Stimulated activated CD4-positive, alpha-beta T cell treated with anti-CD3 and anti-CD28 coated beads, TNF-alpha, amount 100 ng/mL, for 48 hours (primary cell): ENCODE results near the gene CYP4V2.

Experiments
- DNase-seq, 3 donors: peaks; one replicate each; pipeline ENCODE4 v3.0.0-alpha.2; 2020; ENCODE audit warnings: low read depth in 3 of 3

CYP4V2 gene

GRCh38 chr4:186188107-186188506 is 3.3 kb upstream of the CYP4V2 start:
- no peak for DNase-seq

GRCh38 chr4:186189656-186190055 is 1.7 kb upstream of the CYP4V2 start:
- no peak for DNase-seq

GRCh38 chr4:186190581-186191199 is 677 bp upstream of the CYP4V2 start:
- DNase-seq = peak in 1 of 3 donors; percentile 34

DNA sequence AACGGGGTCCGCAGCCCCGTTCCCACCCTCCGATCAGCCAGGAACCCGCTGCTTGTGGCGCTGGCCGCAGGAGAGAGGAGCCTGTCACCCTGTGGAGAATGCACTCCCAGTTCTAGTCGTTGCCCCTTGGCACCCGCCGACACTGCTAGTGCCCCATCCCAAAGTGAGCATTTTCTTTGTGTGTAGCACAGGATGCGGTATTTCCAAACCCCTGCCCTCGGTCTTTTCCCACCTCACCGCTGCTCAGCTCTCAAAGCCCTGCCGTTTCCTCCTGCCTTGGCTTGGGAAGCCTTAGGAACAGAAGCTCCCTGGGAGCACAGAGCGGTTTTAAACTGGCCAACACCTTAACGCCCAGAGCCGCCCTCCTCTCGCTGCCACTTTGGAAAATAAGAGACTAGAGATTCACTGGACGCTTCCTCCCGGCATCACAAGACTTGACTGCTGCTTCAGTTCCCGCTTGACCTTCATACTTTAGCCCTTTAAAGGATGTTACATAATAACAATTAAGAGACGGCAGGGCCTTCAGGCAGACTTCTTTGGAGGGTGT is 772 bp downstream of the CYP4V2 start:
- DNase-seq = peak in 1 of 3 donors; percentile 23

DNA sequence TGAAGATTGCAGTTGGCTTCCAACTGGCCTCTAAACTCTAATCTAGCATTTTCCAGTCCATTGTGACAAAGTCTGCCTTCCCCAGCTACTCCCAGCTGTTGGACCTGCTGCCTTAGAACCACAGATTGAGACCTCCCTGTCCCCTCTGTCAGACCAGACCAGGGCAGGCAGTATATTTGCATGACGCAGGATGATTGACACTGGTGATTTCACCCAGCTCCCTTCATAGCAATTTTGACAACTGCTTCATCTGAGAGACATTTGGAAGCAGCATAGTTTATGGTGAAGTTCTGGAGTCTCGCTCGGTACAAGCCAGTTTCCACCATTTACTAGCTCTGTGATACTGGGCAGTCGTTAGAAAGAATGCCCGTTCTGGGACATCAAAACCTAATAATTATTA is 2.5 kb downstream of the CYP4V2 start:
- no peak for DNase-seq

GRCh38 chr4:186196063-186196462 is 4.7 kb downstream of the CYP4V2 start:
- DNase-seq = no peak

- DNase-seq = no peak
Observed at GRCh38 chr4:186200516-186200915, 9.1 kb downstream of the CYP4V2 start.

- DNase-seq = no peak
Observed at GRCh38 chr4:186201010-186201409, 9.6 kb downstream of the CYP4V2 start.

GRCh38 chr4:186201535-186202230 is 10.3 kb downstream of the CYP4V2 start:
- peak; percentile 17 to 46 (median 21) for DNase-seq

- DNase-seq = no peak
Observed at GRCh38 chr4:186202490-186203140, 11.2 kb downstream of the CYP4V2 start.

GRCh38 chr4:186203406-186203805 is 12.0 kb downstream of the CYP4V2 start:
- no peak for DNase-seq

GRCh38 chr4:186204103-186204559 is 12.8 kb downstream of the CYP4V2 start:
- peak in 1 of 3 donors; percentile 59 for DNase-seq

DNA sequence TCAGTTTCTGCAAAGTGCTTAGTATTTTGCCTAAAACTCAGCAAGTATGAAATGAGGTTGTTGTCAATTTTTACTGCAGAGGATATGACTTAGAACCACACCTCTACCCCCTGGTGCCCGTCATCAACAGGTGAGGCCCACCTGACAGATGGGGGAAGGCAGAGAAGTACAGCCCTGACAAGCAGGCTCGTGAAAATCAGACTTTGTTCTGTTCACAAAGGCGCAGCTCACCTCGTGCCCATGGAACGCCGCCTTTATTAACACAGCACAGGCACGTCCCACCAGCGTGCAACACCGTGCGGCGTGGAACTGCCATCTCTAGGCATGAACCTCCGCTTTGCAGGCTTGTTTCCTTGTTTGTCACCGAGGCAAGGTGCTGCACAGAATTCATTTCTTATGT is 13.3 kb downstream of the CYP4V2 start:
- no peak for DNase-seq

- no peak for DNase-seq
Observed at GRCh38 chr4:186205156-186205555, 13.8 kb downstream of the CYP4V2 start.

DNA sequence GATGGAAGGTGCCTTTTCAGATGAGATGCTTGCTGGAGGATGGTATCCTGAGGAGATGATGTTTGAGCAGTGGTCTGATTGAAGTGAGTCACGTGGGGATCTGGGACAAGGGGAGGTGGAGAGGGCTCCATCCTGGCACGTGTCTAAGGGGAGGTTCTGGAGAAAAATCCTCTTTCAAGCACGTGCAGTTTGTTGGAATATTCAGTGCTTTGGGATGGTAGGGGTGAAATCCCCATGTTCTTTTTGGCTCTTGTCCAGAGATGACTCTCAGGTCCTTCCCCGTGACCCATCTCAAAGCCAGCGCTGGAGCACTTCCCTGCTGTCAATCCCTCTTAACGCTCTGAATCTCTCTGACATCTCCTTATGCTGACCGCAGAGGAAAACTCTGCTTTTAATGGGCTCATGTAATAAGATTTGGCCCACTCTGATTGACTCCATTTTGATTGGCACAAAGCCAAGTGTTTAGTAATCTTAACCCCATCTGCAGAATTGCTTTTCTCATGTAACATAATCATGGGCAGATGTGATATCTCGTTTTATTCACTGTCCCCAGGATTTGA is 25.2 kb downstream of the CYP4V2 start:
- DNase-seq = no peak

GRCh38 chr4:186217733-186218293 is 26.4 kb downstream of the CYP4V2 start:
- no peak for DNase-seq

- no peak for DNase-seq
Observed at GRCh38 chr4:186221624-186222023, 30.3 kb downstream of the CYP4V2 start.

DNA sequence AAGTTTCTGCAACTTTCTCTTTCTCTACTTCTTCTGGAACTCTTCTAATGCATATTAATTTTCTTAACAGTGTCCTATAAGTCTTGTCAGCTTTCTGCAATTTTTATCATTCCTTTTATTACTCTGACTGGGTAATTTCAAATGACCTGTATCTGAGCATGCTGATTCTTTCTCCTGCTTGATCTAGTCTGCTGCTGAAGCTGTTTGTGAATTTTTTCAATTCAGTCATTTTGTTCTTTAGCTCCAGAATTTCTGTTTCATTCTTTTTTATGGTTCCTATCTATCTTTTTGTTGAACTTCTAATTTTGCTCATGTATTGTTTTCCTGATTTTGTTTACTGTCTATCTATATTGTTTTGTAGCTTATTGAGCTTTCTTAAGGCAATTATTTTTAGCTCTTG is 34.5 kb downstream of the CYP4V2 start:
- no peak for DNase-seq

- DNase-seq = no peak
Observed at GRCh38 chr4:186226521-186227189, 35.3 kb downstream of the CYP4V2 start.

DNA sequence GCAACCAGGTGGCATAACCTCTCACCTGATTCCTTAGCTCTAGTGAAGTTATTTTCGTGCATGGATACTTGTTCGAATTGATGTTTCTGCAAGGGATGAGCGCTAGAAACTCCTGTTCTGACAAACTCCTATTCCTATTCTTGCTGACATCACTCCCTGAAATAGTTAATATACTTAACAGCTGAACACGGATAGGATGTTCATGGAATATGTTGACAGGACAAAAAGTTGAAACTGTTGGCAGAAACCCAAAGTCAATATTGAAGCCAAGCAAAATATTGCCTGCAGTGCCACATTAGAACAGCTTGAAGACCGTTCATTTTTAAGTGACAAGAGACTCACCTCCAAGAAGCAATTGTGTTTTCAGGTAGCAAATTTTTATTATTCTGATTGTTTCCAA is 35.9 kb downstream of the CYP4V2 start, which contains the start of gene KLKB1:
KLKB1 (plus strand) TSS at position 287 of the 400 bp plus-strand sequence. CDS start 689 bp downstream, outside the sequence.
- no peak for DNase-seq
